GF-D8 (cell line): ENCODE measurements around the gene METTL8.

Experiments
- DNase-seq: peaks from one replicate; lab custom pipeline; 2025; lab: John Stamatoyannopoulos, UW

METTL8 gene

GRCh38 chr2:171433763-171434012, at the start of gene METTL8:
METTL8 (minus strand) TSS chr2:171433990; CDS start chr2:171392185, 41,805 bp downstream.
- DNase-seq = no peak

GRCh38 chr2:171482877-171483276, 49.1 kb upstream of the METTL8 start:
- DNase-seq = no peak

- DNase-seq = no peak
Measured at GRCh38 chr2:171482308-171482707, 48.5 kb upstream of the METTL8 start.

- no peak for DNase-seq
Measured at GRCh38 chr2:171480908-171481307, 47.1 kb upstream of the METTL8 start.

- DNase-seq = no peak
Measured at GRCh38 chr2:171479154-171479814, 45.5 kb upstream of the METTL8 start.

GRCh38 chr2:171478345-171478744, 44.6 kb upstream of the METTL8 start:
- no peak for DNase-seq

- no peak for DNase-seq
Measured at GRCh38 chr2:171475979-171476378, 42.2 kb upstream of the METTL8 start.

- DNase-seq = no peak
Measured at GRCh38 chr2:171470129-171470528, 36.3 kb upstream of the METTL8 start.

GRCh38 chr2:171469176-171469575, 35.4 kb upstream of the METTL8 start:
- DNase-seq = no peak

GRCh38 chr2:171460537-171460936, 26.7 kb upstream of the METTL8 start:
- no peak for DNase-seq

- no peak for DNase-seq
Measured at GRCh38 chr2:171459498-171459897, 25.7 kb upstream of the METTL8 start.

- DNase-seq = no peak
Measured at GRCh38 chr2:171452773-171453172, 19.0 kb upstream of the METTL8 start.

- no peak for DNase-seq
Measured at GRCh38 chr2:171451074-171451473, 17.3 kb upstream of the METTL8 start.

- no peak for DNase-seq
Measured at GRCh38 chr2:171447675-171448074, 13.9 kb upstream of the METTL8 start.

- no peak for DNase-seq
Measured at GRCh38 chr2:171441470-171441869, 7.7 kb upstream of the METTL8 start.

- DNase-seq = no peak
Measured at GRCh38 chr2:171436307-171436706, 2.5 kb upstream of the METTL8 start.

- DNase-seq = peak; percentile 95
Measured at GRCh38 chr2:171434013-171434989, 511 bp upstream of the METTL8 start, which contains the start of gene DCAF17. DCAF17 (plus strand) TSS chr2:171434226; CDS start chr2:171434578, 352 bp downstream.

GRCh38 chr2:171432969-171433762, 624 bp downstream of the METTL8 start:
- DNase-seq = peak; percentile 37

GRCh38 chr2:171432206-171432968, 1.4 kb downstream of the METTL8 start:
- no peak for DNase-seq

- DNase-seq = no peak
Measured at GRCh38 chr2:171431677-171432167, 2.1 kb downstream of the METTL8 start.
